GM18507 (cell line): ENCODE results near the gene C17orf113.
A peak's percentile ranks its signal among the peaks of the same experiment; 100 is the strongest.

Experiments
- DNase-seq: peaks from one replicate; pipeline ENCODE4 v3.0.0; 2011; ENCODE audit warnings: low read depth; ENCODE audit not compliant: insufficient read length; ENCODE audit errors: extremely low spot score
- FAIRE-seq: peaks from 2 replicates; lab custom pipeline; 2011; peaks lifted over from hg19 to GRCh38; lab: Jason Lieb, UNC

C17orf113 gene

GRCh38 chr17:42075789-42076188 lies 25.4 kb upstream of the C17orf113 start:
- DNase-seq (no peak), FAIRE-seq (no peak)

GRCh38 chr17:42072323-42073187 lies 22.2 kb upstream of the C17orf113 start:
- no peak for DNase-seq
- FAIRE-seq, result no peak

- FAIRE-seq (no peak), DNase-seq (no peak)
Observed at GRCh38 chr17:42071810-42072209, 21.4 kb upstream of the C17orf113 start.

- FAIRE-seq, result no peak
- no peak for DNase-seq
Observed at GRCh38 chr17:42068979-42069378, 18.6 kb upstream of the C17orf113 start.

- peak; percentile 37 for DNase-seq
- FAIRE-seq, result peak; percentile 68
Observed at GRCh38 chr17:42067371-42068091, 17.1 kb upstream of the C17orf113 start.

- DNase-seq, result no peak
- FAIRE-seq, result no peak
Observed at GRCh38 chr17:42065201-42065600, 14.8 kb upstream of the C17orf113 start.

GRCh38 chr17:42062681-42063080 lies 12.3 kb upstream of the C17orf113 start:
- no peak for FAIRE-seq

GRCh38 chr17:42061646-42062487 lies 11.5 kb upstream of the C17orf113 start:
- DNase-seq (no peak), FAIRE-seq (no peak)

More at GRCh38 chr17:42062681-42063080, 12.3 kb upstream of the C17orf113 start:
- no peak for DNase-seq

GRCh38 chr17:42060231-42060630 lies 9.8 kb upstream of the C17orf113 start:
- DNase-seq (no peak), FAIRE-seq (no peak)

GRCh38 chr17:42059815-42060214 lies 9.4 kb upstream of the C17orf113 start:
- DNase-seq, result no peak
- no peak for FAIRE-seq

GRCh38 chr17:42058063-42058462 lies 7.7 kb upstream of the C17orf113 start:
- DNase-seq (no peak), FAIRE-seq (no peak)

- DNase-seq, result no peak
- FAIRE-seq, result no peak
Observed at GRCh38 chr17:42056635-42057034, 6.2 kb upstream of the C17orf113 start.

GRCh38 chr17:42055496-42055895 lies 5.1 kb upstream of the C17orf113 start:
- FAIRE-seq, result no peak
- DNase-seq, result no peak

- FAIRE-seq (no peak), DNase-seq (no peak)
Observed at GRCh38 chr17:42055027-42055426, 4.6 kb upstream of the C17orf113 start.

GRCh38 chr17:42053731-42054500 lies 3.5 kb upstream of the C17orf113 start:
- no peak for FAIRE-seq
- DNase-seq, result no peak

GRCh38 chr17:42052346-42052877 lies 2.0 kb upstream of the C17orf113 start:
- DNase-seq (no peak), FAIRE-seq (no peak)

- FAIRE-seq, result no peak
Observed at GRCh38 chr17:42051645-42052044, 1.2 kb upstream of the C17orf113 start.

GRCh38 chr17:42051013-42051400 lies 606 bp upstream of the C17orf113 start:
- no peak for FAIRE-seq
- DNase-seq, result no peak

More at GRCh38 chr17:42051645-42052044, 1.2 kb upstream of the C17orf113 start:
- no peak for DNase-seq

GRCh38 chr17:42049834-42050392 lies 488 bp downstream of the C17orf113 start:
- FAIRE-seq (no peak), DNase-seq (no peak)
